HG03097 (cell line): ENCODE data around the gene DCLK1.

Source experiments
- ATAC-seq: cut with Tn5 transposase; IDR thresholded peaks from one replicate; pipeline ENCODE4 v1.9.1; 2021; ENCODE audit not compliant: unreplicated experiment, low FRiP score

DCLK1 gene

DNA sequence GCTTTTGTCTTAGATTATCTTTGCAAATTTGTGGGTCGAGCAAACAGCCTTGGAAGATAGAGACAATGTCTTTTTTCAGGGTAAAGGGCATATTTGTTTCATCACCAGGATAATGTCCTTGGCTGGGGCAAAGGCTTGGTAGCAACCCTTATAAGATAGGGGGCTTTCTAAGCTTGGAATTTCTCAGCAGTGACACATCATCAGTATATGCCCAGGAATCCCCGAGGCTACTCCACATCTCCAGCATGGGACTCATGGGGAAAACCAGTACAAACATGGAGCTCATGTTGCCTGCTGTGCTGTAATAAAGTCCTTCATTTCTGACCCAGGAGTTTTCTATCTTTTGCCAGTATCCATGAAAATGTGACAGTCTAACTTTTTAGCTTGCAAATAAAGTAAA, 77.1 kb downstream of the DCLK1 start:
- no peak for ATAC-seq

DNA sequence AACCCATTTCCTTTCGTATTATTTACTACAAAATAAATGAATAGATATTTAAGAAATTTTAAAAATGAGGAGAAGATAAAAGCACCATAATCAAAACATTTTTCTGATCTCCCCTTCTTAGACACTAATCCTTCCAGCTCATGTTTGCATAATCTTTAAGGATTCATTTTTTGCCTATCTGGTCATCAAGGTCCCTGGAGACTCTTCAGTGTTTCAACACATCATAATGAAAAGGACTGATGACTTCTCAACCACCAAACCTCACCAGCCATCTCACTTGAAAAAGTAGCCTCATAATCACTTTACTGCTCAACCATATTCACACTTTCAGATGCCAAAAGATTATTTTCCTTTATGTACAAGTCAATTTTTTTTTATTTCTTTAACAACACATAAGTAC, 80.1 kb downstream of the DCLK1 start:
- no peak for ATAC-seq

DNA sequence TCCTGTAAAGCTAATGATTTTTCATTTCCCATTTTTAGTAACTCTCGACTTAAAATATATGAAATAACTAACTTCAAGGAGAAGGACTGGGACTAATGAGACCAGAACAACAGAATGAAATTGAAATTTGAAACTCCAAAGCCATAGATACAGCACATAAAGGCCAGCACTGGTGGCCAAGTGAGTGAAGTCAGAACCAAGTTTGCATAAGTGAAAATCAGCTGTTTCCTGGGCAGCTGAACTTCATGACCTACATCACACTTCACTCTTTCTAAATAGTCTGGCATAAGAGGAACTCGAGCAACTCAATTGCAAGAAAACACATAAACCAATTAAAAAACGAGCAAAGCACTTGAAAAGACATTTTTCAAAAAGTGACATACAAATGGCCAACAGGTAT, 84.5 kb downstream of the DCLK1 start:
- ATAC-seq = no peak

DNA sequence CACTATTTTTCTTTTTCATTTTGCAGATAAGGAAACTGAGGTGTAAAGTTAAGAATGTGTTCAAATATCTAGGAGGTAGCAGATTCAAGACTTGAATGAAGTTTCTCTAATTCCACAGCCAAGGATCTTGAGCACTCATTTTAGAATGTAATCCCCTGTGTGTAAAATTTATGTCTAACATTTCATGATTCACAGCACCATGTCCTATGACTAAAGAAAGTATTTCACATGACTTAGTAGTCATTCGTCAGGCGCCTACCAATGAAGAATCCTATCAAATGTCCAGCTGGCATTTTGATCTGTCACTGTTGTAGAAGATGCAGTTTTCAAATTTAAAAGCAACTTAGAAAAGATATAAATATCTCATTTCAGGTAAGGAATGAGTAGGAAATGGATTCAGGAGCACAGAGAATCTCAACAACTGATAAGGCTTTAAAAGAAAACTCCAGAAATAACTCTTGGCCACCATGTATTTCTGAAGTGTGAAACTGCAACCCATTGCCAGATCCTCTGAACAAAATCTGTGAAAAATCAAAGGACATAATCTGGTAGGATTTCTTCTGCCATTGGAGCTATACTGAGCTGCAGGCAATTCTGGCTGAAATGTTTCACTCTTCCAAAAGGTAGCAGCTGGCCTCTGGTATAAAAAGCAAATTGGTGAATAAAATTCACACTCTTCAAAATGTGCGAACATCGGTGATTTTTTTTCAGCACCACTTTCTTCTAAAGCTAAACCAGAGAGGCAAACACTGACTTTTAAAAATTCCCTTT, 92.2 kb downstream of the DCLK1 start:
- ATAC-seq = no peak

DNA sequence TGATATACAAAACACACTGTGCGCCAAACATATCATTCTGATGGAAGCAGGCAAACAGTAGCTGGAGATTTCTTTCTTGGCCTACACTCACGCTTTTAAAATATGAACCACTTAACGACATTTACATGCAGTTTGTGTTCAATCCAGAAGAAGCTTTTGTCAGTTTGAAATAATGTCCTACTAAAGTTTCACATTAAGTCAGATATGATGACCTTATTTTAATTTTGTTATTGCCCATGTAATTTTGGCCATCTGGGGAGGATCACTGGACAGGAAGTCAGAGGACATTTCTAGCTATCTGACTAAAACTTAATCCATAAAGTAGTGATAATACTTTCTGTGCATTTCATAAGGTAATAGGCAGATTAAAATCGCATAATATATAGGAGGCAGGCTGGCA, 98.1 kb downstream of the DCLK1 start:
- no peak for ATAC-seq

DNA sequence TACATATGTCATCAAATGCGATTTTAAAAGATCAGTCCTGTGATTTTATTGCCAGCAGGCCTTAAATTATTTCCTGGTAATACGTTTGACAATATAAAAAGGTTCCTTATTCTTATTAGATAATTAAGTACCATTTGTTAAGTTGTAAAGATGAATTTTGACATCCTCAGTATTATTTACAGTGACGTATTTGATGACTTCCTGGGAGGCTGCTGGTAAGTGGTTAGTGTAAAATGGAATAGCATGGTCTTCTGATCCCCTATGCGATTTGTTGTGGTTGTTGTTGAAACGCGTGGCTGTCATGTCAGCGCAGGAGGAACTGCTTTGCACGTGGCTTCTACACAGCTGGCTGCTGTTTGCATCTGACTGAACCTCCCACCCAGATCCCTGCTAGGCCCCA, 99.7 kb downstream of the DCLK1 start:
- ATAC-seq = no peak

DNA sequence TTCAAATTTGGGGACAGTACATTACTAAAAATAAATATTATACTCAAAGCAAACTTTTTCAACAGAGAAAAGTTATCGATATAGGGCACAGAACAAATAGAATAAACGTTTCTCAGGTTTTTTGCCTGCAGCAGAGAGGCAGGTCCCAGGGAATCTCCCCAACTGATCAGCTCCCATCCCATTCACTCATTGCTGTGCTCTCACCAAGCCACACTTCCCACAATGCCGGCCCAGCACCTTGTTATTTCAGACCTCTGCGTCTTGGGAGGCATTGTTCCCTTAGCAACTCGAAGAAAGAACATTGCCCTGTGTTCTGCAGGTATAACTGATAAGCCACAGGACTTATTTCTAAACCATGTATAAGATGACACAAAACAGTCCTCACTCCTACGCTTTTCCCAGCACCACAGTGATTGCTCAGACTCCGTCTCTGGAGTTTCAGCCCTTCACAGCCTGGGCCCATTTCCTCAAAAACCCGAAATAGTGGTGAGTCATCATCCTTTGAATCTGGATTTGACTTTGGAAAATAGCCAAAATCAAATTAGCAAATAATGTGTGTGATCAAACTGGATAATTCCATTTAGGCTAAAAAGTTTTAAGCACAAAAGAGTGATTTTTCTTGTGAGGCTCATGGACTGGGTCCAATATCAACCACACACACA, 100.4 kb downstream of the DCLK1 start:
- ATAC-seq = no peak

DNA sequence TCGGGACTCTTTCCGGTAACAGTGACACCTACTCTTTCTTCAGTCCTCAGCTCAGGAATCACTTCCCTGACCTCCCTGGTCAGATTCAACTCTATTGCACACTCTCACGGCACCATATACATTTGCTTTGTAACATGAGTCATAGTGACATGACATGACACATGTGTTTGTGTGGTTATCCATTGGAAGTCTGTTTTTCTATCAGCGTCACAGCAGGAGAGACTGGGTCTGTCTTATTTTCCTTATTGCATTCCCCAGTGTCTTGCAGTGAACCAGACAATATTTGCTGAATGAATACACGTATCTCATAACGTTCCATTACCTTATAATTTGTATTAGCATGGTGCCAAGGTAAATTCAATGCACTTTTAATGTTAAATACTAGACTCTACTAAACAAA, 102.0 kb downstream of the DCLK1 start:
- ATAC-seq = no peak

DNA sequence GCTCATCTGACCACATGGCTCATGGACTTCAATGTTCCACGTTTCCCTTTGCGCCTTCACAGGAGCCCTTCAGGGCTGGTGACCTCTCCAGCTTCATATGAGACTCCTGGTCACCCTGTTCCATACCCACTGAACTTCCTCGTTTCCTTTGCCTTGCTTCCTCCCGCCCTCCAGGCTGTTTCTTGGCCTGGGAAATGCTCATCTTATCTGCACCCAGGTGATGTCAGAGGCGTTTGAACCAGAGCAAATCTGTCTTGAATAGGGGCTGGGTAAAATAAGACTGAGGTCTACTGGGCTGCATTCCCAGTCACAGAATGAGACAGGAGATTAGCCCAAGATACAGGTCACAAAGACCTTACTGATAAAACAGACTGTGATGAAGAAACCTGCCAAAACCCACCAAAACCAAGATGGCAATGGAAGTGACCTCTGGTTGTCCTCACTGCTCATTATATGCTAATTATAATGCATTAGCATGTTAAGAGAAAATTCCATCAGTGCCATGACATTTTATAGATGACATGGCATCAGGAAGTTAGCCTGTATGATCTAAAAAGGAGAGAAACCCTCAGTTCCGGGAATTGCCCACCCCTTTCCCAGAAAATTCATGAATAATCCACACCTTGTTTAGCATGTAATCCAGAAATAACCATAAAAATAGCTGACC, 102.7 kb downstream of the DCLK1 start:
- no peak for ATAC-seq

DNA sequence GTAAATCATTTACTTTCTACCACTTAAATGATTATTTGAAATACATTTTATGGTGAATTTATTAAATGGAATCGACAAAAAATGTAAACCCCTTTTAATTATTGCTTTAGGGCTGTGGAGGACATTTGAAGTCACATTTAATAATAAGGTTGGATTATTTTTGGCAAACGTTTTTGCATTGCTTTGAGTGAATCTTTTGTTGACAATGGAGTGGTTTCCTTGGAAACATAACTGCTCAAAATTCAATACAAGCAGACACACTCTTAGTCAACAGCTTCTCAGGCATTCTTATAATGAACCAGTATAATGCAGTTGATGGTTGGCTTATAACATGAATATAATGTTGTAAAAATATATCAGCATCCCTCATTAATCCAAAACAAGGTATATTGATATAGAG, 104.7 kb downstream of the DCLK1 start:
- ATAC-seq = no peak

DNA sequence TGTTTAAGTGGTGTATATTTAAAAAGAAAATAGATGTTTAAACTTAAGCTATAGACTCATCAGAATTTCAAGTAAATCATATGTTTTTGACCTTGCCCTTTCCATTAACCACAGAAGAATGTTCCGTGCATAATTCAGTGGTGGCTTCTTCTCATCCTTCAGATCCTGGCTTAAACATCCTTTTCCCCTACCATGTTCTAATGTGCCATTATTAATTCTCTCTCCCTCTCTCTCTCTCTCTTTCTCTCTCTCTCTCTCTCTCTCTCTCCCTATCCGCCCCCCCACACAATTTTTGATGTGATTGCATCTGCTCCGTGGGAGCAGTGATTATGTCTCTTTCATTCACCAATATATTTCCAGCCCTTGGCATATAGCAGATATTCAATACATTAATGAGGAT, 116.4 kb downstream of the DCLK1 start:
- no peak for ATAC-seq

DNA sequence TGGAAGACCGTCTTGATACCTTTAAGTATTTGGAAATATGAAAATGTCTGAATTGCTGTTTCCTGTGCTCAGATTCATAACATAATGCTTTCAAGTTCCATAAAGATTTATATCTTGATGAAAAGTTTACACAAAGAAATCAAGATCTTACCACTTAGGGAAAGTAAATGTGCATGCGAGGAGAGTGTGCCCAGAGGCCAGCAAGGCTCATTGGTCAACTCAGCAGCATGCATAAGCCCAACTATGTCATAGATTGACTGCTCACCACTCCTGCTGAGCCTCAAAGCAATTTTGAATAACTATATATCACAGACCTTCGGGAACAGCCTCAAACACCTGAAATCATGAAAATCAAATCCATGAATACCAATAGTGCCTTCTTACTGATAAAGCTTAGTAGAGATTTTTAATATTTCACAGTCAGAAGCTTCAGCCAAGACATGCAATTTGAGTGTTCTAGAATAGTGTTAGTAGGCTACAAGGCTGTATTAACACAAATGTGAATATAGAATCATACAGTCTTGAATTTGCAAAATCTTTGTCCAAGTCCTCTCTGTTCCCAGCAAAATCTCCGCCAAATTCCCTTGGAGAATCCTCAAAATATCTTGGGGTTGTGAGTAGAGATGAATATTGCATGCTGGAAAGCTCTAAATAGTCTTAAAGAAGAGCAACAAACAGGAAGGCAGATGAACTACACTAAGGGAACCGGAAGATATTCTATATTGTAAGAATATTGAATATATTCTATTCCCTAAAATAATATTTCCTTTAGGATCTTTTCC, 124.1 kb downstream of the DCLK1 start:
- ATAC-seq = no peak

DNA sequence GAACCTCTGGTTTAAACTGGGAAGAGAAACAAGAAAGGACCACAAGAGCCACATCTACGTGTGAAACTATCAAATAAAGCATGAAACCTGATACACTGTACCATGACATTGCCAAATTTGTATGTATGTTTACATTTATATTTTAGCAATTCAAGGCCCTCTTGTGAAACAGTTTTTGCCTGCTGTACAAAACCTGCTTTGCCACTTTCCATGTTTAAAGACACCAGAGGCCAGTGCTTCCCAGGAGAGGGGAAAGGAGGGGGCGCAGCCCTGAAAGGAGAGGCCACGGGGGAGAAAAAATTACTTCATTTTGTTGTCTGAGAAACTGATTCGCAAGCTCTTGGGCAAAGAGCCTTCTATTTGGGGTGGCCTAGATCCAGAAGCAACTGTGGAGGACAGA, 124.8 kb downstream of the DCLK1 start:
- ATAC-seq = no peak

DNA sequence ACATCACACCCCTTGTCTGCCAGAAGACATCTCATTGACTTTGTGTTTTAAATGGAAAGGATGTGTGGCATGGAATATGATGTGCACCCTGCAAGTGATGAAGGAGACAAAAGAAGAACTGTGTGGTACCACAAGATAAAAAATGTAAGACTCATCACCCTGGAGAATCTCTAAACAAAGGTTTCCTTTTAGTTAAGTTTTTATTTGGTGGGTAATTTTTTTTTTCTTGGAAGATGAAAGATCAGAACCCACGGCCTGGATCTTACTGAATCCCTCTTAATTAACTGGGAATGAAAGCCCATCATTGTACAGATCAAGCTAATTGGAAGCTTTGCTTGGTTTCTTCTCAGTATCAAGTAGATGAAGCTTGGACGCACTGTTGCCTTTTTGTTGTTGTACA, 129.6 kb downstream of the DCLK1 start:
- ATAC-seq = no peak

DNA sequence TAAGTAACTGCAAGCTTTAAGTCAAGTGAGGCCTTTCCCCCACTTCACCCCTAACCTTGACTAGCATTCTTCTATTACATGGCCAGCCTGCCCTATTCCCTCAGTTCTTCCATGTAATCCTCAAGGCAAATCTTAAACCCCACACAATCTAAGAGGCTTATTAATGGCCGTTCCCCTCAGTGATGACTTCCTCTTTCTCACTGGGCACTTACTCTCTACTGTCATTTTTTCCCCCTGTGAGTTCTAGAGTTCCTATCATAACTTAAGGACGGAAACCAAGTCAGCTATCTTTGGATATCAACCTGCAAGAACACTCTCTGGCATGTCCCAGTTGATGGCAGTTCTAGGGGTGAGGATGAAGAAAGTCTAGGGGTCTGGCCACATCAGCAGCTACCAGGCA, 131.2 kb downstream of the DCLK1 start:
- ATAC-seq = no peak

DNA sequence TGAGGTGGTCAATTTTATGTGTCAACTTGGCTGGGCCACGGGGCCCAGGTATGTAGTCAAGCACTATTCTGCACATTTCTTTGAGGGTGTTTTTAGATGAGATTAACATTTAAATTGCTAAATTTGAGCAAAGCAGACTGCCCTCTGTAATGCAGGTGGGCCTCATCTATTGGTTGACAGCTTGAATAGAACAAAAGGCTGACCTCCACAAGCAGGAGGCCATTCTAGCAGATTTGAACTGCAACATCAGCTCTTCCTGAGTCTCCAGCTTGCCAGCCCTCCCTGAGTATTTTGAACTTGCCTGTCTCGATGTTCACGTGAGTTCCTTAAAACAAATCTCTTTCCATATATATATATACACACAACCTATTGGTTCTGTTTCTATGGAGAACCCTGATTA, 134.8 kb downstream of the DCLK1 start:
- ATAC-seq = no peak

DNA sequence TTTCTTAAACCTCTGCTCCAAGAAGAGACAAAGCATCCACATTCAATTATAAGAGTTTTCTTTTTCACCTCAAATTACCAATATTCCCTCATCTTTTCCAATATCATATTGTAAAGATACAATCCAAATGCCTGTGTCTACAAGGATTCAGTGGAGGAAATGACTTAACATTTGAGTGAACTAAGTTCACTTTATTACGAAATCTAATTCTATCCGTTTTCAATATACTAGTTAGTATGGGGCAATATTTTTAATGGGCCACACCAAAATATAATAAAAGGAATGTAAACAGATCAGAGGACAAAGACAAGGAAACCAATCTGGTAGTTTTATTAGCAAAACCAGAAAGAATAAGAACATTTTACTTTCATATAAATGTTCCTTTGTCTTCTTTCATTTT, 136.0 kb downstream of the DCLK1 start:
- ATAC-seq = no peak

DNA sequence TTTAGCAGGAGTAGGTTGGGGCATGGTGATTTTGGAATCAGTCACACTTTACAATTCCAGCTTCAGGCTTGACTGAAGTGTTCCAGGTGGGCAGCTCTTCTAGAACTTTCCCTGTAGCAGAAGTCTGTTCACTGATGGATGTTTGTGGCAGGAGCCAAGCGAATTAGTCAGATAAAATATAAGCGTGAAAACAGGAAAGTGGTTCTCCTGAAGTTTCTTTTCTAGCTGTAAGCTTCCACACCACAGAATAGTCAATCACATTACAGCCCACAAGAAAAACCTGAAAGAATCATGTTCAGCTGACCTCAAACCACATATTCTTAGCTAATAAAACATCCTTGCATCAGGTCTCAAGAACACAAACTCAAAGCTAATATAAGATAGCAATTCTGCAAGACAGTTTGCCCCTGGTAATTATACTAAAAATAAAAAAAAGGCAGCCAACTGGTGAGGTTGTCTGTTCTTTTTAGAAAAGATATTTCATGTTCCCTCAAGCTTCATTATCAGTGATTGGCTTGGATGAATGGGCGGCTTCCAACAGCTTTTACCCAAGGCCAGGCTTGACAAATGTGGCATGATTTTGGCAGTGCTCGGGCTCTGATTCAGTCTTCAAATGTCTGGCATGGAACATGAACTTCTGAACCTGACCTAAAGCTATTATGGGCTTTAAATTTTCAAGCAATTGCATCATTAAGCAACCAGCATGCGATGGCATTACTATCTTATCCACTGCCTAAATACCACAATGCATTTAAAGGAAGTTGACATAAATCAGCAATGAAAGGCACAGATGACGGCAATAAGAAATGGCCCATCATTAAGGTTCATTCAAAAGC, 136.8 kb downstream of the DCLK1 start:
- no peak for ATAC-seq

DNA sequence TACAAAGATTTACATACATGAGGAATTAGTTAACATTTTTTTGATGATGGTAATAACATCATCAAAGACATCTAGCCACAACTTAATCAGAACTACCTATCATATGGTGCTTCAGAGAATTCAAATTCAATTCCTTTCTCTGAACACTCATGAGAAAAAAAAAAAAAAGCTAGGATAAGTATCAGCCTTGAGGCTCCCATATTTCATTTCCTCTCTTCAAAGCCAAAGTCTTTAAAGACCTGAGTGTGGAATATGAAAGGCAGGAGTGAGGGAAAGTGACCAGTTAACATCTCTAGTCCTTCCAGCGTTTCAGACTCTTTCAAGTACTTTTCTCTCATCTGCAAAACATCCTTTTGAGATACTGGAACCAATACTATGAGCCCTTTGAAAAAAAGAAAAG, 137.5 kb downstream of the DCLK1 start:
- no peak for ATAC-seq

DNA sequence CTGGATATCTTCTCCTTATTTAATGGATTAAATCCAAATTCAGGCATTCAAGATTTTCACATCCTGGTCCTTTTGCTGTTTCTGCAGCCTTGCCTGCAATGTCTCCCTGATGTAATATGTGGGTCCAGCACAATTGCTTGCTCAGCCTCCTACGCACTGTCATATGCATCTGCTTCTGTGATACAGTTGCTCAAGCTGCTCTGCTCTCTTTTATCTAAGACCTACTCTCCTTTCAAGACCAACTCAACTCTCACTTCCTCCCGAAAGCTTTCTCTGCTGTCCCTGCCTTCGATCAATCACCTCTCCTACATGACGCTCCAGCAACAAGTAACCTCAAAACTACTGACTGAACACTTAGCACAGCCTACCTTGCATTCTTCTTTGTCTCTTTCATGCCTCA, 138.2 kb downstream of the DCLK1 start:
- no peak for ATAC-seq
